A549 (cell line): Measurements from ENCODE around the gene GP1BA. TPM values are rescaled to one million over a fixed set of nuclear protein-coding genes. Genes with fewer than 3 reads are reported as not detected.

ENCODE experiments used
- BHLHE40 ChIP-seq: IDR thresholded peaks from 2 replicates; pipeline ENCODE4 v1.6.1; 2012; ENCODE audit warnings: low read depth, low read length, inconsistent platforms
- CHD4 ChIP-seq: fragments of 200-600 bp; sonication (generic); IDR thresholded peaks from 2 replicates; pipeline ENCODE4 v1.6.1; 2016; ENCODE audit warnings: antibody characterized with exemption, mild to moderate bottlenecking, borderline replicate concordance
- CTCF ChIP-seq: fragments of >200 bp; sonication (Bioruptor Twin); formaldehyde crosslinking; IDR thresholded peaks from 3 replicates; pipeline ENCODE4 v1.5.1; 2016
- EHF ChIP-seq: fragments of 250-450 bp; sonication (Bioruptor Pico); IDR thresholded peaks from 2 replicates; pipeline ENCODE4 v1.5.0; 2020; ENCODE audit warnings: mild to moderate bottlenecking
- ELK1 ChIP-seq: fragments of 150-350 bp; IDR thresholded peaks from 2 replicates; pipeline ENCODE4 v1.6.1; 2014; ENCODE audit warnings: low read depth, mild to moderate bottlenecking, low read length
- ESRRA ChIP-seq: fragments of 150-350 bp; IDR thresholded peaks from 2 replicates; pipeline ENCODE4 v1.6.1; 2014; ENCODE audit warnings: mild to moderate bottlenecking, low read length, borderline replicate concordance
- FOSB ChIP-seq: fragments of 250-450 bp; sonication (Bioruptor Pico); IDR thresholded peaks from 2 replicates; pipeline ENCODE4 v1.5.0; 2020; ENCODE audit warnings: mild to moderate bottlenecking, moderate library complexity
- FOSL2 ChIP-seq, 2 experiments: fragments of 450-650 bp in 1 of 2; fragments of >200 bp in 1 of 2; sonication (Bioruptor Twin) in 1 of 2; formaldehyde crosslinking; IDR thresholded peaks; 2 replicates each; pipeline versions ENCODE4 v1.5.0 to v1.6.1; 2016 to 2020; ENCODE audit warnings: mild to moderate bottlenecking in 1 of 2, moderate library complexity in 1 of 2
- FOXS1 ChIP-seq: fragments of 250-450 bp; sonication (Bioruptor Pico); IDR thresholded peaks from 2 replicates; pipeline ENCODE4 v1.5.0; 2020; ENCODE audit warnings: mild to moderate bottlenecking, moderate library complexity
- HES2 ChIP-seq: fragments of >200 bp; sonication (Bioruptor Twin); formaldehyde crosslinking; IDR thresholded peaks from 2 replicates; pipeline ENCODE4 v1.6.1; 2016
- HEYL ChIP-seq: fragments of 250-450 bp; sonication (Bioruptor Pico); IDR thresholded peaks from 2 replicates; pipeline ENCODE4 v1.8.0; 2021; ENCODE audit warnings: mild to moderate bottlenecking, moderate library complexity
- HMGXB4 ChIP-seq: fragments of 250-450 bp; sonication (Bioruptor Pico); IDR thresholded peaks from 2 replicates; pipeline ENCODE4 v1.5.0; 2021; ENCODE audit warnings: mild to moderate bottlenecking, moderate library complexity, borderline replicate concordance
- JUN ChIP-seq, 2 experiments: fragments of >200 bp; sonication (Bioruptor Twin); formaldehyde crosslinking; IDR thresholded peaks; 2 replicates in 1 of 2; 3 replicates in 1 of 2; pipeline ENCODE4 v1.6.1; 2016 to 2017
- JUNB ChIP-seq: fragments of >200 bp; sonication (Bioruptor Twin); formaldehyde crosslinking; IDR thresholded peaks from 2 replicates; pipeline ENCODE4 v1.6.1; 2016
- MAFK ChIP-seq: fragments of 450-650 bp; IDR thresholded peaks from 2 replicates; pipeline ENCODE4 v1.6.1; 2014; ENCODE audit not compliant: partially characterized antibody
- MAZ ChIP-seq: fragments of 150-350 bp; IDR thresholded peaks from 2 replicates; pipeline ENCODE4 v1.6.1; 2014; ENCODE audit warnings: antibody characterized with exemption, low read depth, low read length, borderline replicate concordance
- NPAS2 ChIP-seq: fragments of 250-450 bp; sonication (Bioruptor Pico); IDR thresholded peaks from 2 replicates; pipeline ENCODE4 v1.8.0; 2022; ENCODE audit warnings: mild to moderate bottlenecking, moderate library complexity, borderline replicate concordance
- NR3C1 ChIP-seq: fragments of >200 bp; sonication (Bioruptor Twin); formaldehyde crosslinking; IDR thresholded peaks from 3 replicates; pipeline ENCODE4 v1.6.1; 2017
- PBX3 ChIP-seq: IDR thresholded peaks from 2 replicates; pipeline ENCODE4 v1.6.1; 2012
- POLR2A ChIP-seq: IDR thresholded peaks from 2 replicates; pipeline ENCODE4 v1.6.1; 2012; ENCODE audit warnings: mild to moderate bottlenecking, low read length
- RARB ChIP-seq: fragments of 250-450 bp; sonication (Bioruptor Pico); IDR thresholded peaks from 2 replicates; pipeline ENCODE4 v1.8.0; 2021; ENCODE audit warnings: mild to moderate bottlenecking, moderate library complexity
- RNF2 ChIP-seq: fragments of 200-600 bp; sonication (generic); IDR thresholded peaks from 2 replicates; pipeline ENCODE4 v1.6.1; 2016; ENCODE audit warnings: low read depth, mild to moderate bottlenecking, antibody characterized with exemption, moderate library complexity, borderline replicate concordance
- SREBF2 ChIP-seq: fragments of 450-650 bp; IDR thresholded peaks from 2 replicates; pipeline ENCODE4 v1.6.1; 2014; ENCODE audit warnings: mild to moderate bottlenecking, moderate library complexity
- TFCP2L1 ChIP-seq: fragments of 250-450 bp; sonication (Bioruptor Pico); IDR thresholded peaks from 2 replicates; pipeline ENCODE4 v1.5.0; 2021; ENCODE audit warnings: mild to moderate bottlenecking
- TP53 ChIP-seq: fragments of 250-450 bp; sonication (Bioruptor Pico); IDR thresholded peaks from 2 replicates; pipeline ENCODE4 v1.5.0; 2021; ENCODE audit warnings: mild to moderate bottlenecking, moderate library complexity
- USF2 ChIP-seq: fragments of 450-650 bp; IDR thresholded peaks from 2 replicates; pipeline ENCODE4 v1.6.1; 2014; ENCODE audit warnings: antibody characterized with exemption
- ZC3H11A ChIP-seq: fragments of 450-650 bp; IDR thresholded peaks from 2 replicates; pipeline ENCODE4 v1.6.1; 2014; ENCODE audit warnings: antibody characterized with exemption, mild to moderate bottlenecking
- ZNF302 ChIP-seq: fragments of 250-450 bp; sonication (Bioruptor Pico); IDR thresholded peaks from 2 replicates; pipeline ENCODE4 v1.9.0; 2021; ENCODE audit warnings: inconsistent platforms, mild to moderate bottlenecking, moderate library complexity
- ZSCAN20 ChIP-seq: fragments of 250-450 bp; sonication (Bioruptor Pico); IDR thresholded peaks from 2 replicates; pipeline ENCODE4 v1.8.0; 2022; ENCODE audit warnings: mild to moderate bottlenecking, moderate library complexity
- polyA plus RNA-seq, 4 experiments: library from polyadenylated mRNA; depleted of rRNA in 3 of 4; stranded (reverse); fragments of >200 nt; fragmentation: RNase III in 1 of 4; extraction: RNeasy Plus Mini Kit Qiagen cat#74134 plus additional on column Dnase treatment in 1 of 4; gene quantifications; 2 replicates in 3 of 4; 3 replicates in 1 of 4; pipeline ENCODE4 v1.2.3, GENCODE V29; 2011 to 2017

The GP1BA gene
- polyA plus RNA-seq, 2 of the 4 experiments (the other 2 are of a cell fraction): not detected

- 0 out of 2 replicates have a peak, but pooled peaks have one; percentile 56 for TF ChIP-seq MAZ
- TF ChIP-seq EHF (CRISPR knock-in tag): no peak; the same call in 1 of the 2 replicates
- no peak for TF ChIP-seq BHLHE40
- TF ChIP-seq TP53 (CRISPR knock-in tag): no peak
- TF ChIP-seq ESRRA: no peak
- no peak for TF ChIP-seq SREBF2
- TF ChIP-seq ZSCAN20 (CRISPR knock-in tag): no peak
- TF ChIP-seq RNF2: no peak
- TF ChIP-seq PBX3: peak; percentile 90
- TF ChIP-seq CTCF: no peak
- TF ChIP-seq NR3C1: no peak
- TF ChIP-seq JUNB: peak; percentile 63
- TF ChIP-seq RARB: no peak
- TF ChIP-seq ZNF302 (CRISPR knock-in tag): no peak
- peak; percentile 6; the same call in 1 of the 2 replicates for TF ChIP-seq USF2
- no peak for TF ChIP-seq FOXS1 (CRISPR knock-in tag)
- no peak for TF ChIP-seq MAFK
- peak; percentile 83 to 92 for TF ChIP-seq JUN (IDR thresholded peaks at IDR 0.05)
- TF ChIP-seq TFCP2L1 (CRISPR knock-in tag): no peak; the same call in 1 of the 2 replicates
- no peak for TF ChIP-seq ZC3H11A
- TF ChIP-seq FOSL2 (IDR thresholded peaks at IDR 0.05): peak; percentile 96
- TF ChIP-seq FOSL2 (CRISPR knock-in tag; IDR thresholded peaks at IDR 0.05): peak; percentile 99
- TF ChIP-seq HES2: no peak
- TF ChIP-seq NPAS2 (CRISPR knock-in tag): no peak
- TF ChIP-seq HMGXB4: no peak
- no peak for TF ChIP-seq ELK1
- TF ChIP-seq HEYL (CRISPR knock-in tag): no peak
- TF ChIP-seq FOSB: peak; percentile 93
- TF ChIP-seq CHD4: no peak
- TF ChIP-seq POLR2A: no peak
Measured at GRCh38 chr17:4945176-4945943, 13.3 kb downstream of the GP1BA start (continued).
